Measurements from ENCODE around the gene JAKMIP1. TPM values are rescaled to one million over a fixed set of nuclear protein-coding genes. Genes with fewer than 3 reads are reported as not detected.
"Not testable (repeated sequence)": the region's sequence is repeated elsewhere in the genome, so short reads cannot be mapped to it uniquely, and the experiment has no call there.

JAKMIP1 gene
- total RNA-seq, 1 donor from 2014 or later: 31.0 TPM

DNA sequence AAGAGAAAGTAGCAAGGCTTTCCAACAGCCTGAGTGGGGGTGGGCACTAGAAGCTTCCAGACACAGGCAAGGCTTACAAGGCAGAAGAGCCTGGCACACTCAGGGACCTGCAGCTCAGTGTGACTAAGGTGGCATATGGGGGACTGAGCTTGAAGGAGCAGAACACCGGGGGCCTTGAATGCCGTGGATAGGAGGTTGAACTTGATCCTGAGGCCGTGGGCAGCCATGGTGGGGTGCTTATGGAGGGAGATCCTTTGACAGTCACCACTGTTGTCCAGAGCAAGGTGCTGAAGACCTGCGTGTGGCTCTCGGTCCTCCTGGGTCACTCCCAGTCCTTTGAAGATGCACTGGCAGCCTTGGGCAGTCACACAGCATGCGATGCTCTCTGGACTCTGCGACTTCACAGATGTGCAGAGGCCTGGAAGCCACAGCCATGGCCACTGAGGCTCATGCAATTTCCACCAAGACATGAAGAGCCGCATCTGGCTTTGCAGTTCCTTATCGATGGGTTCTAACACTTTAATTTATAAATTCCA, 200.5 kb downstream of the JAKMIP1 start:
- intact Hi-C loops (cut with micrococcal nuclease): loop anchor here (2.0 to 5.0 kb wide), 2 partner anchors 87 to 191 kb away; no protein-coding TSS in a partner anchor

DNA sequence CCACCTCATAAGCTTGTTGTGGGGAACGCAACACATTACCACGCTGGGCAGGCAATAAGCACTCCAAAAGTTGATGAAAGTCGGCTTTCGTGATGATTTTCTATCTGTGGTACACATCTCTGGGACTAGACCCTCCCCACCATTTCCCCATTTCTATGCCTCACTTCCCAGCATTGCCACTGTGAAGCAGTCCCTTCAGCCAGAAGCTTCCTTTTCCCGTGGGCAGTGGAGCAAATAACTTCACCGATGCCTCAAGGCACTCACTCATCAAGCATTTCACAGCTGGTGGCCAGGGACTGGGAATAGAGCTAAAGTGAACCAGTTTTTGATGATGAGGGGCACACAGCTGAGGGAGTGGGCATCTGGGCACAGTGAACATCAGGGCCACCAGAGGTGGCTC, 201.0 kb downstream of the JAKMIP1 start:
- intact Hi-C loops (cut with micrococcal nuclease): loop anchor here (2.0 to 5.0 kb wide), 2 partner anchors 88 to 191 kb away; no protein-coding TSS in a partner anchor

DNA sequence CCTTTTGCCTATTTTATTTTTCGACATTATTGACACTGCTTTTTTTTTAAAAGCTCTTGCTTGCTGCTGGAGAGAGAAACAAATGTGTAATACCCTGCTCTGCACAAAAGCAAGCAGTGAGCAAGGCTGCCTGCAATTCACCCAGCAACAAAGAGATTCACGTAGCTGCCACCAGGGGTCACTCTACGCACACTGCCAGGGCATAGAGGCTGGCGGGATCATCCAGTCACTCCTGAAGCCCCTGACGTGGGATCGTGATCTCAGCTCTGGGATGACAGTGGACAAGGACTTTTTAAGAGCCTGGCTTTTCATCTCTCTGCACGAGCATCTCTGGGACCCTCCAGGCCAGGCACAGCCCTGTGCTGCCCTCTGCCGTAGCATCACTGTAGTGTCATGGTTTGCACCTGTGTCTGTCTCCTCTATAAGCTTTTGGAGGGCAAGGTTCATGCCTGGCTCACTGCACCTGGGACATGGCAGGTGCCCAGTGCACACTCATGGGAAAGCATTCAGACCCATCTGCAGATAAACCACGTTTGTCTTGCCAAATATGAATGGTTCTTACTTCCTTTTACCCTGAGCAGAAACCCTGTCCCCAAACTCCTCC, 201.9 kb downstream of the JAKMIP1 start:
- intact Hi-C loops (cut with micrococcal nuclease): loop anchor here (1.0 to 5.0 kb wide), 6 partner anchors 89 to 333 kb away; no protein-coding TSS in a partner anchor

DNA sequence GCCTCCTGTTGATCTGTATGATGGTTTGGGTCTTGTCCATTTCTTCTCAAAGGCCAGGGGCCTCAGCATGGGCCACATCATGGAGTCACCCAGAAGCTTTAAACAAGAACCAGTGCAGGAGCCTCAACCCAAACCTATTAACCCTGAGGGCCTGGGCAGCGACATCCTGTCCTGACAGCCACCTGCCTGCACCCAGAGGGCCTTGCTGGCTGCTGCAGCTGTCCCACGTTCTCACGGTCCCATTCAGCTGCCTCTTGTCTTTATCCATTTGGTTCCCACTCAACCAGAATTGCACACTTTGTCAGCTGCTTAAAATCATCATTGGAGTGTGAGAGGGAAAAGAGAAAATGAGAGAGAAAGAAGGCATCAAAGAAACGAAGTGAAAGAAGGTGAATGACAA, 203.7 kb downstream of the JAKMIP1 start:
- intact Hi-C loops (cut with micrococcal nuclease): loop anchor here (5.0 kb wide), 1 partner anchor 91 kb away; no protein-coding TSS in a partner anchor

DNA sequence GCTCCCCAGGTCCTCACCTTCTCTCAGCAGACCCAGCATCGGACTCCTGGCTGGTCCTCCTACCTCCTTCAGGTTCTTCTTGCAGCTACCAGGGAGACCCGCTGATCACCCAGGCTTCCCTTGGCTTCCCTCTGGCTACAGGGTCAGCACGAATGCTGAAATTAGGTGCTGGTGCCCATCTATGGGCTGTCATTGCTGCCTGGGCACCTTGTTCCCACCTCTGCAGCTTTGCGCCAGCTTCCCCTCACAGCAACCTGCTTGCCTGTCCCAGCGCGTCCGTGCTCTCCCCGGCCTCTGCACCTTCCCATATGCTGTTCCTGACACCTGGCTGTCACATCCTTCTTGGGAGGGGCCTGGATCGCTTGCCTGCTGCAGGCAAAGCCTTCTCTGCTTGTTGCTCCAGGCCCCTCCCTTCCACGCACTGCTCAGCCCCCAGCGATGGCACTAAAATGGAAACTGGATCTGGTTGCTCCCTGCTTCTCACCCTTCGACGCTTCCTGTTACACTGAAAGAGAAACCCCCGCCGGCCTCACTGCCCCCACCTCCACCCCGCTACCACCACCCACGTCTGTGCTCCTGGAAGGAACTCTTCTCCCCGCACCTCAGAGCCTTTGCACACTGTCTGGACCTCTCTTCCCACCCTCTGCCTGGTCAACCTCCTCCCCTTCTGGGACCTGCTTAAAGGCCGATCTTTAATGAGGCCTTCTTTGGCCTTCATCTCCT, 204.3 kb downstream of the JAKMIP1 start:
- intact Hi-C loops (cut with micrococcal nuclease): loop anchor here (5.0 kb wide), 1 partner anchor 91 kb away; no protein-coding TSS in a partner anchor

DNA sequence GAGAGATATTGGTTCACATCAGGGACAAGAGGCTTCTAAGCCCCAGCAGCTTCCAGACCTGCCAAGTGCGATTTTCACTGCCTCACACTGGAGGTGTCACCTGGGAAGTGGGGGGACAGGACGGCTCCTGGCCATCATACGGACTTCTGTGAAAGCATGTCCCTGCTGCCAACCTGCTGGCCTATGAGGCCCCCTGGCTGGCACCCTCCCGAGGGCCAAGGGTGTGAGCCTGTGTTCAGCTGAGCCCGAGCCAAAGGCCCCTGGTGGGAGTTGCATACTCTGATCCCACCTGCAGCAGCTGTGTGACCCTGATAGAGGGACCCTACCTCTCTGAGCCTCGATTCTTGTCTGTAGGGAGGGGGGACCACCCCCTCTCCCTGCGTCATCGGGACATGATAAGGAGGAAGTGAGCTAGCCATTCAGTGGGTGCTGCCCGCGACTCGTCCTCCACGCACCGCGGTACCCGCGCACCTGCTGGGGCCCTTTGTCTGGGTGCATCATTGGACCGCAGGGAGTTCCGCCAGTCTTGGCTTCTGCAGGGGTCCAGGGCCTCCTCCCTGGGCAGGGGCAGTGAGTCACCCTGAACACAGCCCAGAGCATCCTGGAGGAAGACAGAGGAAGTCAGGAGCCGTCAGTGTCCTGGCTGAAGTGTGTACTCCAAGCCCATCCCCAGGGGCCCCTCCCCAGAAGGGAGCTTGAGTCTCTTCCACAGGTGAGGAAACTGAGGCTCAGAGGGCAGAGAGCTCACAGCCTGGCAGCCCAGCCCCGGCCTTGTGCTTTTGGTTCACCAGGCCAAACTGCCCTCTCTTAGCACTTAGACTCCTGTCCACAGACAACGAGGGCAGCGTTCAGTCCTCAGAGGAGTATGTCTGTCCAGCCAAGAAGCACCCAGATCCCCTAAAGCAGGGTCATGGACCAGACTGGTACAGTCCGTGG, 206.2 kb downstream of the JAKMIP1 start:
- intact Hi-C loops (cut with micrococcal nuclease): no loop called here

DNA sequence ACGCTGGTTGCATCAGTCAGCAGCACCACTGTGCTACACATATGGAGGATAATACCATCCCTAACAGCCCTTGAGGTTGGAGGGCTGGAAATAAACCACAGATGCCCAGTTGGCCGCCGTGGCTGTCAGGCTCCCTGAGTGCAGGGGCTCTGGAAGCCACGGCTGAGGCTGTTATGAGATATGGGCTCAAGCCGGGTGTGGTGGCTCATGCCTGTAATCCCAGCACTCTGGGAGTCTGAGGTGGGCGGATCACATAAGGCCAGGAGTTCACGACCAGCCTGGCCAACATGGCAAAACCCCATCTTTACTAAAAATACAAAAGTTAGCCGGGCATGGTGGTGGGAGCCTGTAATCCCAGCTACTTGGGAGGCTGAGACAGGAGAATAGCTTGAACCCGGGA, 207.0 kb downstream of the JAKMIP1 start:
- intact Hi-C loops (cut with micrococcal nuclease): not testable (repeated sequence)

DNA sequence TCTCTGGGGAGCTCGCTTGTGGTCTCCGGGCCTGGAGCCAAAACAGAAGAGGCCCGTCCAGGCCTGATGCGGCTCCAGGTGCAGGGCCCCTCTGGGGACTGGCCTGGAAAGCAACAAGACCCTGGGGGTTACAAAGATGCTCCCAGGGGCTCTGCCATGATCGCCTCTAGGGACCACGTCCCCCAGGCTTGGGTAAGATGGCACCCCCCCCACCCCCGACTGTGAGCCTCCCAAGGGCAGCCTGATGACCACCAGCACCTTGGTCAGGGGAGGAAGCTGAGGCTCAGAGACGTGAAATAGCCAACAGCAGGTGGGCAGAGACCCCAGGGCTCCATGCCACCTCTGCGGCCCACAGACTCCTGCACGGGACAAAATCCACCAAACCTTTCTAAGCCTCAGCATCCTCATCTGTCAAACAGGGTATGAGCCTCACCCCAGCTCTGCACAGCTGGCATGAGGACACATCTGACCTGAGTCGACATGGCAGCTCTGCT, 207.5 kb downstream of the JAKMIP1 start:
- intact Hi-C loops (cut with micrococcal nuclease): no loop called here

DNA sequence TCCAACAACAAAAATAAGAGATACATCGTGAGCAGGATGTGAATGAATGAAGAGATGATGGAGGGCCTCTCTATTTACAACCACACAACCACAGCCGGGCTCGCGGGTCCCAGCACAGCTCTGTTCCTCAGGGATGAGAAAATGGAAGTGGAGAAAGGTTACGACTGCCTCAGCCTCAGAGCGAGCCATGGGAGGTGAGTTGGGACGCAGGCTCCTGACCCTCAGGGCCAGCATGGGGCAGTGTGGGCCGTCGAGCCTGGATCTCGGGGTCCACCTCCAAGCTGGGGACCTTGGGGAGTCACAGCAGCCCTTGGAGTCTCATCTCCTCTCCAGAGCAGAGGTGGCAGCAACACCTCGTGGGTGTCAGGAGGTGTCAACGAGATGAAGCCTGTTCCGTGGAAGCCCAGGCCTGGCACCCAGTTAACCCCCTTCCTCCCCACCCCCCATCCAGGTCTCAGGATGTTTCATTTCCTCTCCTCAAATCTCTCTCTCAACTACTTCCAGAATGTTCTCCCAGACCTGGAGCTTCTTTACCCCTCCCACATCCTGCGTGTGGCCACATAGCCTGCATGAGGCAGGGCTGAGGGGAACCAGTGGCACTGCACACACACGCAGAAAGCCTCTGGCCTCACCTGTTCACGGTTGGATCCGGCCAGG, 208.1 kb downstream of the JAKMIP1 start:
- intact Hi-C loops (cut with micrococcal nuclease): no loop called here

DNA sequence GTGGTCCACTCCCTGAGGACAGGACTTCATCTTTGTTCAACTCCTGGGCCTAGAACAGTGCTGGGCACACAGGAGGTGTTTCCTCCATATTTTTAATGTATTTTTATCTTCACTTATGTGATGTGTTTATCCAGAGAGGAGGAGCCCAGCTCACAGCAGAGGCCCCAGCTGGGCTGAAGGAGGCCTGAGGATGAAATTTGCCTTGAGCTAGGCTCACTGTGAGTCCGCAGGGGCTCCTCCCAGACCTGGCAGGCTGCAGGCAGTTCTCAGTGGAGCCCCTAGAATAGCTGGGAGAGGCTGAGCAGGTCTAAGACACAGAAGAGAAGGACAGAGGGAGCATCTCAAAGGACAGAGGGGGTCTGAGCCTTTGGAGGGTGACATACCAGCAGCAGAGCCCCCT, 208.9 kb downstream of the JAKMIP1 start:
- intact Hi-C loops (cut with micrococcal nuclease): no loop called here

DNA sequence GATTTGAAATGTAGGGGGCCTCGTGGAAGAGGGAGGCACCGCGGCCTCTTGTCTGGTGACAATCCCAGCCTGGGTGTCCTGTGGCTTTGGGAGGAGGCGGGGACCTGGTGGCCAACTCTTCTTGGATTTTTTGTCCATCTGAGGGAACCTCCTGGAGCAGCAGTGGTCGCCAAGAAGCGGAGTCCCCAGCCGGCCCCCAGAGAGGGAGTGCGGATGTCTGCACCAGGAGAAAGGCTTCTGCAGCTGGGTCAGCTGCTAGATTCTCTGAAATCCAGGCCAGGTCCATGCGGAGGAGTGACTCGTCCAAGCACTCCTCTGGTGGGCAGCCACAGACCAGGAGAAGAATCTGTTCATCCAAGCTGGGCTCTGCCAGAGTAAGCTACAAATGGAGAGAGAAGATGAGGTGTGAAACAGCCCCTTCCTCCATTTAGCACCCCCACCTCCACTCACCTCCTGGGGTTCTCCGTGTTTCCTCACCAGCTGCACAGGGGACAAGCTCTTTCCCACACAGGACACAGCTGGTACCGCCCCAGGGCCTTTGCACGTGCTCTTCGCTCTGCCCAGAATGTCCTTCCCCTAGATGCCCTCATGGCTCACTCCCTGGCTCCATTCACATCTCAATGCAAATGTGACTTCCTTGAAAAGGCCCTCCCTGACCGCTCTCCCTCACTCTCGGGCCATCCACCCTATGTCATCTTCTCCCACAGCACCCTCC, 209.7 kb downstream of the JAKMIP1 start:
- intact Hi-C loops (cut with micrococcal nuclease): no loop called here

DNA sequence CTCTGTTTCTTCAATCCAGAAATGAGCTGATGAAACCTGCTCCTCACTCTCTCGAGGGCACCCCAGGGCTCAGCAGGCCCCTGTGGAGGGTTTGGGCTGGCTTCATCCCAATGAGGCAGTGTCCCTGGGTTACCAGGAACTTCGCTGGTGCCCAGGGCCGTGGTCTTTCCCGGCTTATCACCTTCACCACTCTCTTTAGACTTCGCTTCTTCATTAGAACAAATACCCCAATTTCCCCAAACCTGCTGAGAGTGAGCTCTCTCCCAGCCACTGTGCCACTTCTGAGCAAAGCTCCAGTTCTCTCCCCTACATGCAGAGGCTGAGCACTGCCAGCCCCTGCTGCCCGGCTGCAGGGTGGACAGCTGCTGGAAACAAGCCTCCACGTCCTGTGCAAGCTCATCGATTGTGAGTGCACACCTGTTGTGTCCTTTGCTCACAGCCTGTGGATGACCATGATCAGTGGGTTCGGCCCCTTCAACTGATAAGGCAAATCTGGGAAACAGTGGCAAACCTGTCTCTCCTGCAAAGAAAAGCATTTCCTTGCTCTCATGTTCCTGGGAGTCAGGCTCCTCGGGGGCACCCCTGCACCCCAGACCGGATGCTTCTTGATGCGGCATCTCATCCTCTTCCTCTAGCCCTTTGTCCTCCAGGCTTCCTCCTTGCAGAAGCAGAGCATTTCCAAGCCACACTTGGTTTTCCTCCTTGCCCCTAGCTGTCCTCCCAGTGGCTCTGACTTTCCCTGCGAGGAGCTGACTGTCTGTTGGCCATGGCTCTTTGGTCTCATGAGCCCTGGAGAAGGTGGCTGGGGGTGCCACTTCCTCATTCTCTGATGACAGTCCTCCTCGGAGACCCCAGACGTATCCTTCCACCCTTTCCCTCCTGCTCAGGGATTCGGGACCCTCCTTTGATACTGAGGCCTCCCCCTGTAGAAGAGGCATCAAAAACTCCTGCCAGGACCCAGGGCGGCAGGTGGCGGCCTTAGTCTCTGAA, 210.8 kb downstream of the JAKMIP1 start:
- intact Hi-C loops (cut with micrococcal nuclease): no loop called here

DNA sequence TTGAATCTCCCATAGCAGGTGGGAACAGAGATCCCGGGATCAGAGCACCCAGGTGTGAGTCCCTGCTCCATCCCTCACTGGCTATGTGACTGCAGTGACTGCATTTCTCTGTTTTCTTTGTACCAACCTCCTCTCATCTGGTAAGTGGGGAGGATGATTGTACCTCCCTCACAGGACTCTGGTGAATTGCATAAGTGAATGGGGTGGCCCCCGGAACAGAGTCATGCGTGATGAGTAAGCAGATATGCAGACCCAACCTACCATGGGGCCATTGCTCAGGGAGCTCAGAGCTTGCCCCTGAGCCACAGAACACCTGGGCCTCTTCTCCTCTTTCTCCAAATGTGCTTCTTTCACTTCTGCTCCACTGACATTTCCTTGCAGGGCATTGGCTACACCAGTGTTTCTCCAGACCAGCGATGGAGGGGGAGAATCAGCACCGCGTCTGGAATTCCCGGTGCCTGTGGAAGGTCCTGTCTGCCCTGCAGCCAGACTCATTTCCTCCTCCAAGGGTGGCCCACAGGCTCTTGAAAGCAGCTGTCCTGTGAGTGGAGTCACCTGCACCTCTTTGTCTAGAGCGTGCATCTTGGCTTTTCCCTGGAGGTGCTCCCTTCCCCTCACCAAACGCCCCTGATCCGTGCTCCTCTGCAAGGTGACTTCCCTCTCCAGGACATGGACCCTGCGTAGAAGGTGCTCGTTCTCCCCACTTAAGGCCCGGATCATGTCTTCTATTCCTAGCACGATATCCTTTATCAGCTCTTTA, 212.1 kb downstream of the JAKMIP1 start:
- intact Hi-C loops (cut with micrococcal nuclease): no loop called here

DNA sequence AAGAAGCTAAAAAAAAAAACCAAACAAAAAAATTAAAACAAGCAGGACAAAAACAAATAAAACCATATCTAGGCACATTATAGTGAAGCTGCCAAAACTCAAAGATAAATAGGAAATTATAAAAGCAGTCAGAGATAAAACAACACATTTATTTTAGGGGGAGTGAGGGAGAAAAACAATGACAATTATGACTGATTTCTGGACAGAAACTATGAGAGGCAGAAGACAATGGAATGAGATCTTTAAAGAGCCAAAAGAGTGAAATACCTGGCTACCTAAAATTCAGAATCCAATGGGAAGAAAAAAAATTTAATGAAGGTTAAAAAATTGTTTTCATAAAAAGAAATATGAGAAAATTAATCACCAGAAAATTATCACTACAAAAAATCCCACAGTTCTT, 215.5 kb downstream of the JAKMIP1 start:
- intact Hi-C loops (cut with micrococcal nuclease): no loop called here

DNA sequence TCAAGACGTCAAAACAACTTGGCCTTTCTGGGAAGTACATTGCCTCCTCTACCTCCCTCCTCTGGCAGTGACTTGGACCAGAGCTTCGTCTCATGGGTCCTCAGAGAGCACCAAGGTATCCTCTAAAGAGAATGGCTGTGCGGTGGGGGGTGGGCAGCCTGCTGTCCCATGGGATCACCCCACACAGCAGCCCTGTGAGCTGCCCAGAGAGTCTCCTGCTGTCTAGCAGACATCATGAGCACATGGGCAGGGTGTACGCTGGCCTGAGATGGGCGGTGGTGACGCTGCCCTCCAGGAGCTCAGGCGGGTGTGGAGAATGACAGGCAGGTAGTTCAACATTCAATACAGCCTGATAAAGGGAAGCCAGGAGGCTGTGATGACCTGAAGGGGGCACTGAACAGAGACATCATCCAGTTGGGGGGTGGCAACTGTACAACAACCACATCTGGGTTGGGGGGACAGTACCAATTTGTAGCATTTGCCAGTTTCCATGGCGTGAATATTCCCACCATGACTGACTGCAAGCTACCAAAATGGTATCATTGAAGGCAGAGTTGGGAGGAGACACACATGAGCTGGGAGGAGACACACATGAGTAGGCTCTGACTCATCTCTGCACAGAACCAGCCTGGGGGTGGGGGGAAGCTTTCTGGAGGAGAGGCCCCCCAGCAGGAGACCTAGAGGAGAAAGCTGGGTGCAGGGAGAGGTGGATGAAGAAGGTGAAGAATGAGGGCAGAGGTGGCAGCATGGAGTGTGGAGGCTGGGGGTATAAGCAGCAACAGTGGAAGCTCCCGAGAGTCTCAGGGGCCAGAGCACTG, 218.0 kb downstream of the JAKMIP1 start:
- intact Hi-C loops (cut with micrococcal nuclease): no loop called here

DNA sequence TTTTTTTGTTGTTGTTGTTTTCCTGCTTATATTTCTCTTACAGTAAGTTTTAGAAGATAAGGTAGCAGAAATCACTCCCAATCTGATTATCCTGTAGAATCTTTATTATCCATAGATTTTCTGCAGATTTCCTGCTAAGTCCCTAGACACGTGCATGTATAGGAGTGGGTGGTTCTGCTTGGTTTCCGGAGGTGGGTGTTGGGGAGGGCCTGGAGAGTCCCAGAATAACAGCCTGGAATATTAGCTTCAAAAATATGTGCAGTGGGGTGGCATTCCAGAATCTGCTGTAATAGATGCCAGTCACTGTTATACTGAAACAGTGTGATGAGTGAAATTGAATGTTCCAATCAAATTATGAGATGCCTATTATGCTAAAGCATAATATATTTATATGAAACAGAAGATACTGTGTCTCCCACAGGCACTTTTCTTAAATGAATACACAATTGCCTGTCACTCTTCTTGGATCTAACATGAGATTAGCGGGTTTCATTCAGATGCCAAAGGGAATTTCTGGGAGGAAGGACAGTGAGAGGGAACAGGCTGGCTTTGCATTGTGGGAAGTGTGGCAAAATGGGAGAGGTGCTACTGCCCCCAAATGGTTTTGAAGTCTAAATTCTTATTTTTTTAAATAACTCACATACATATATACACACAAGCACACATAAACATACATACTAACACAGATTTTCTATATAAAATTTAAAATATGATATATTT, 219.8 kb downstream of the JAKMIP1 start:
- intact Hi-C loops (cut with micrococcal nuclease): no loop called here

DNA sequence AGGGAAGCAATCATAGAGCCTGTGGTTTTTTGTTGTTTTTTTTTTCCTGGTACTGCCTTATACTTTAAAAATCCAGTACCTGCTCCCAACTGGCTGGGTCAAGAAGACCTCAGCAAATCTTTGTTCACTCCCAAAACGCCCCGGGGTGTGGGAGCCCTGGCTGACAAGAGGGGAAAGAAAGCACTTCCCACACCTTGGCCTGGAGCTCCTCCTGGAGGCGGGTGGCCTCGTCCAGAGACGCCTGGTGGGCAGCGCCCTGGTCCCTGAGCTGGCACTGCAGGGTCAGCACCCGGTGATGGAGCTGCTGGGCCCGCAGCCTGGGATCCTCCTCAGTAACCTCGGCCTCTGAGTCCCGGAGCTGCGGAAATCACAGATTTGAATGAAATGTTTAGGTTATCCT, 220.4 kb downstream of the JAKMIP1 start:
- intact Hi-C loops (cut with micrococcal nuclease): no loop called here

Data from T-helper 1 cell treated with Interleukin-12 subunit alpha and Interleukin-12 subunit beta and Interleukin-4 antibody, amounts not matched to agents 30 ng/mL and 1 ng/mL, for 36 hours (primary cell).